ENCODE results near the gene AOAH. TPM values are rescaled to one million over a fixed set of nuclear protein-coding genes. Genes with fewer than 3 reads are reported as not detected.

AOAH gene
- total and polyA plus RNA-seq, 9 of the 15 experiments (the other 6 are each of a cell fraction or from before 2014, with no cell fraction given), result not detected

GRCh38 chr7:36668750-36669149 lies 55.5 kb downstream of the AOAH start:
- H3K27ac ChIP-seq (ENCODE audit: extremely low read depth, low read depth, low read length), result no peak overlapping the region
- no peaks in the 10 kb centered on the region for H3K9me1 ChIP-seq (ENCODE audit: control insufficient read depth, insufficient read depth, low read length)
- no peak overlapping the region for H3K4me2 ChIP-seq (ENCODE audit: insufficient read depth, low read length)
- ChIA-PET CTCF (ENCODE audit: low intra/inter-chr PET ratio) (no interaction called here), POLR2A (interaction anchor here (0.6 to 0.9 kb wide), 2 partner anchors 13 to 295 kb away, joined by 3 read pairs; no protein-coding TSS in a partner anchor)
- H3K36me3 ChIP-seq (ENCODE audit: control insufficient read depth, insufficient read depth, low read length), result no peaks in the 10 kb centered on the region
- intact Hi-C loops (cut with micrococcal nuclease) (no loop called here), in situ Hi-C loops (cut with MboI) (no loop called here)
- ATAC-seq (no peak), DNase-seq (ENCODE audit: extremely low read depth in 1 of 4, low spot score in 3 of 4) (no peak), FAIRE-seq (no peak)
- H3K4me3 ChIP-seq, result no peak overlapping the region
- H3K27me3 ChIP-seq (ENCODE audit: control insufficient read depth in 2 of 2, insufficient read depth in 2 of 2, low read length in 2 of 2), result no peaks in the 10 kb centered on the region
- no peak overlapping the region for H2AFZ ChIP-seq (ENCODE audit: low read depth, low read length)
- H3K9ac ChIP-seq (ENCODE audit: insufficient read depth in 1 of 2, low read depth in 2 of 2, low read length in 2 of 2), result no peak overlapping the region
- WGBS (ENCODE audit: insufficient coverage, low coverage, missing lambda C conversion rate), result 0% methylated on average over 3 of the region's 3 CpGs
- no peaks in the 10 kb centered on the region for H3K4me1 ChIP-seq (replicated peaks in 1 of 2; ENCODE audit: control insufficient read depth in 2 of 2, insufficient read depth in 2 of 2, low read length in 2 of 2)
- H3K9me3 ChIP-seq (replicated peaks; ENCODE audit: control insufficient read depth, insufficient read depth, low read depth, low read length), result no peaks in the 10 kb centered on the region
- H3K79me2 ChIP-seq (ENCODE audit: control insufficient read depth, insufficient read depth, low read length), result no peaks in the 10 kb centered on the region
- no peak for TF ChIP-seq SOX6 (IDR thresholded peaks at IDR 0.05)
- TF ChIP-seq BCOR (IDR thresholded peaks at IDR 0.05), result no peak
- TF ChIP-seq ZNF175 (CRISPR knock-in tag; IDR thresholded peaks at IDR 0.05; ENCODE audit: low read depth), result no peak
- no TSS peak for BruUV-seq (replicated peaks)
- no peaks in the 10 kb centered on the region for H4K20me1 ChIP-seq (replicated peaks; ENCODE audit: control insufficient read depth, insufficient read depth, low read length)

- Histone ChIP-seq H3K9me3 (replicated peaks; ENCODE audit: control insufficient read depth, insufficient read depth, low read depth, low read length) (no peaks in the 10 kb centered on the region), H3K4me2 (ENCODE audit: insufficient read depth, low read length) (no peak overlapping the region), H3K79me2 (ENCODE audit: control insufficient read depth, insufficient read depth, low read length) (no peaks in the 10 kb centered on the region), H3K9me1 (ENCODE audit: control insufficient read depth, insufficient read depth, low read length) (no peaks in the 10 kb centered on the region), H3K9ac (ENCODE audit: insufficient read depth in 1 of 2, low read depth in 2 of 2, low read length in 2 of 2) (no peak overlapping the region), H3K4me1 (replicated peaks in 1 of 2; ENCODE audit: control insufficient read depth in 2 of 2, insufficient read depth in 2 of 2, low read length in 2 of 2) (no peaks in the 10 kb centered on the region), H3K4me3 (no peak overlapping the region), H3K27ac (ENCODE audit: extremely low read depth, low read depth, low read length) (no peak overlapping the region), H2AFZ (ENCODE audit: low read depth, low read length) (no peak overlapping the region), H3K36me3 (ENCODE audit: control insufficient read depth, insufficient read depth, low read length) (no peaks in the 10 kb centered on the region), H4K20me1 (replicated peaks; ENCODE audit: control insufficient read depth, insufficient read depth, low read length) (no peaks in the 10 kb centered on the region), H3K27me3 (ENCODE audit: control insufficient read depth in 2 of 2, insufficient read depth in 2 of 2, low read length in 2 of 2) (no peaks in the 10 kb centered on the region)
- 0% methylated on average over 3 of the region's 3 CpGs for WGBS (ENCODE audit: insufficient coverage, low coverage, missing lambda C conversion rate)
- BruUV-seq (replicated peaks), result no TSS peak
- FAIRE-seq (no peak), DNase-seq (ENCODE audit: extremely low read depth in 1 of 4, low spot score in 3 of 4) (no peak), ATAC-seq (no peak)
- intact Hi-C loops (cut with micrococcal nuclease), result no loop called here
- CTCF ChIA-PET (ENCODE audit: low intra/inter-chr PET ratio), result no interaction called here
- in situ Hi-C loops (cut with MboI), result no loop called here
- POLR2A ChIA-PET, result interaction anchor here (0.6 to 0.9 kb wide), 2 partner anchors 13 to 294 kb away, joined by 3 read pairs; no protein-coding TSS in a partner anchor
- TF ChIP-seq ZNF740 (CRISPR knock-in tag; IDR thresholded peaks at IDR 0.05), result no peak
- TF ChIP-seq ZNF740 (tag; IDR thresholded peaks at IDR 0.05), result no peak
- no peak for TF ChIP-seq COPS2 (conservative IDR thresholded peaks at IDR 0.05)
- no peak for TF ChIP-seq TSHZ1 (CRISPR knock-in tag; IDR thresholded peaks at IDR 0.05)
- TF ChIP-seq LARP7 (IDR thresholded peaks at IDR 0.05), result no peak
- TF ChIP-seq ZMIZ1 (IDR thresholded peaks at IDR 0.05; ENCODE audit: low read depth in 2 of 2, low read length in 2 of 2), result no peak
Measured at GRCh38 chr7:36668080-36668479, 56.2 kb downstream of the AOAH start.
